OCI-LY7 (cell line): ENCODE results near the gene HSPA1L.

ENCODE experiments used
- CTCF ChIP-seq: fragments of 200-600 bp; sonication (generic); conservative IDR thresholded peaks from 2 replicates; pipeline ENCODE4 v1.5.1; 2014; ENCODE audit warnings: mild to moderate bottlenecking, antibody characterized with exemption, low read length, moderate library complexity, mixed read lengths
- EZH2phosphoT487 ChIP-seq: fragments of 200-600 bp; sonication (generic); IDR thresholded peaks from 2 replicates; pipeline ENCODE4 v1.6.1; 2018; ENCODE audit warnings: low read depth, borderline replicate concordance, mild to moderate bottlenecking, mixed run types, antibody characterized with exemption, low read length, moderate library complexity, mixed read lengths

DNA sequence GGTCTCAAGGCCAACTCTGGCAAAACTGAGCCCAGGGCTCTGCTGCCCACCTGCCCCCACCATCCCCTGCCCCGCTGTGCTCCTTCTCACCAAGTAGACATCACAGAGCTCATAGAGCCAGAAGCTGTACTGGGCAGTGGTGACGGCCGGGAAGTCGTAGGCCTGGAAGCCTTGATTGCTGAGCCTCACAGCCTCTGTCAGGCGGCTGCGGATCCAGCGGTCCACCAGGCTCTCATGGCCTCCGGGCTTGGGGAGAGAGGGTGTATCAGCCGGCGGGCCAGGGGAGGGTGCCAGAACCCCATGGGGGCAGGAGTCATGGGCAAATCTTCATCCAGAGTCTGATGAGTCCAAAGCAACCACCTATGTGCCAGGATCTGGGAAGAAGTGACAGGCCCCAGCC, 35.2 kb downstream of the HSPA1L start:
- TF ChIP-seq CTCF (no peak), EZH2phosphoT487 (no peak)
